Lower leg skin (tissue), 3 donors: Measurements from ENCODE around the gene IYD.

Experiments
- POLR2A ChIP-seq, 2 donors: fragments of 450-650 bp; IDR thresholded peaks; one replicate each; pipeline ENCODE4 v1.6.1; 2016 to 2017; ENCODE audit warnings: antibody characterized with exemption in 2 of 2, mild to moderate bottlenecking in 1 of 2, moderate library complexity in 1 of 2
- TF ChIP-seq, protein P1 (sequence below), 3 donors: fragments of 450-650 bp; IDR thresholded peaks; one replicate each; pipeline ENCODE4 v1.5.1; 2016; ENCODE audit warnings: antibody characterized with exemption in 3 of 3, mild to moderate bottlenecking in 3 of 3, moderate library complexity in 2 of 3

DNA sequence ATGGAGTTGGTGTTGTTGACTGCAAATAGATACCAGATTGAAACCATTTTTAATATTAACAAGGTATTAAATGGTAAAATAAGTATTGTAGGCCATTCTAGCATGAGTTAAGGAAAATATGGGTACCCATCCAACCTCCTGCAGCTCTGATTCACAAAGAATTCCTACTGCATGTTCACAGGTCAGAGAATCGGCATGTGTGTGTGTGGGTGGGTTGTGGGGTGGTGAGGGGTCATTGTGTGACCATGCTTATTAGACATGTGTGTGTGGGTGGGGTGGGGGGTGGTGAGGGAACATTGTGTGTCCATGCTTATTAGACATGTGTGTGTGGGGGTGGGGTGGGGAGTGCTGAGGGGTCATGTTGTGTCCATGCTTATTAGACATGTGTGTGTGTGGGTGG, 3.2 kb downstream of the IYD start:
- TF ChIP-seq POLR2A (IDR thresholded peaks at IDR 0.05) = no peak
- TF ChIP-seq, protein P1, sequence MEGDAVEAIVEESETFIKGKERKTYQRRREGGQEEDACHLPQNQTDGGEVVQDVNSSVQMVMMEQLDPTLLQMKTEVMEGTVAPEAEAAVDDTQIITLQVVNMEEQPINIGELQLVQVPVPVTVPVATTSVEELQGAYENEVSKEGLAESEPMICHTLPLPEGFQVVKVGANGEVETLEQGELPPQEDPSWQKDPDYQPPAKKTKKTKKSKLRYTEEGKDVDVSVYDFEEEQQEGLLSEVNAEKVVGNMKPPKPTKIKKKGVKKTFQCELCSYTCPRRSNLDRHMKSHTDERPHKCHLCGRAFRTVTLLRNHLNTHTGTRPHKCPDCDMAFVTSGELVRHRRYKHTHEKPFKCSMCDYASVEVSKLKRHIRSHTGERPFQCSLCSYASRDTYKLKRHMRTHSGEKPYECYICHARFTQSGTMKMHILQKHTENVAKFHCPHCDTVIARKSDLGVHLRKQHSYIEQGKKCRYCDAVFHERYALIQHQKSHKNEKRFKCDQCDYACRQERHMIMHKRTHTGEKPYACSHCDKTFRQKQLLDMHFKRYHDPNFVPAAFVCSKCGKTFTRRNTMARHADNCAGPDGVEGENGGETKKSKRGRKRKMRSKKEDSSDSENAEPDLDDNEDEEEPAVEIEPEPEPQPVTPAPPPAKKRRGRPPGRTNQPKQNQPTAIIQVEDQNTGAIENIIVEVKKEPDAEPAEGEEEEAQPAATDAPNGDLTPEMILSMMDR (IDR thresholded peaks at IDR 0.05) = no peak
